PC-3 (cell line): ENCODE measurements around the gene SF3B1. TPM values are rescaled to one million over a fixed set of nuclear protein-coding genes. Genes with fewer than 3 reads are reported as not detected.

ENCODE experiments used
- ATAC-seq: fragments of 200-7000 bp; cut with Tn5 transposase; 2 replicates; pipeline ENCODE4 v1.9.1; 2020; ENCODE audit warnings: mild to moderate bottlenecking, moderate library complexity
- BruUV-seq: library from RNA; stranded (reverse); fragments of 400-500 nt; replicated peaks from 2 replicates; lab custom pipeline; 2021; lab: Mats Ljungman, UMichigan
- CTCF ChIA-PET: fragments of 300-600 bp; sonication (Branson Sonifier 250); formaldehyde crosslinking; loops from one replicate; lab custom pipeline; 2022; ENCODE audit warnings: antibody characterized with exemption; lab: Charles Lee
- POLR2A ChIA-PET: fragments of 300-600 bp; sonication (Branson Sonifier 250); formaldehyde crosslinking; loops from one replicate; lab custom pipeline; 2022; ENCODE audit warnings: antibody characterized with exemption; ENCODE audit not compliant: unreplicated experiment; lab: Charles Lee
- DNase-seq: peaks from one replicate; pipeline ENCODE4 v3.0.0-alpha.2; 2015
- H2AFZ ChIP-seq: fragments of 300-600 bp; sonication (generic); 2 replicates; pipeline ENCODE4 v1.6.0; 2016; ENCODE audit warnings: antibody characterized with exemption, low read length
- H3F3A ChIP-seq: fragments of 300-600 bp; sonication (generic); one replicate; pipeline ENCODE4 v1.6.0; 2017; ENCODE audit warnings: antibody characterized with exemption, low read length, control low read depth, mild to moderate bottlenecking; ENCODE audit not compliant: unreplicated experiment
- H3K27ac ChIP-seq: fragments of 300-600 bp; sonication (generic); 2 replicates; pipeline ENCODE4 v1.5.1; 2016; ENCODE audit warnings: mild to moderate bottlenecking, low read length
- H3K27me3 ChIP-seq: fragments of 300-600 bp; sonication (generic); 2 replicates; pipeline ENCODE4 v1.6.1; 2016; ENCODE audit warnings: low read length, mixed read lengths
- H3K36me3 ChIP-seq: fragments of 300-600 bp; sonication (generic); 2 replicates; pipeline ENCODE4 v1.6.1; 2016; ENCODE audit warnings: low read depth, mixed run types, low read length, mixed read lengths
- H3K4me1 ChIP-seq: fragments of 300-600 bp; sonication (generic); 2 replicates; pipeline ENCODE4 v1.5.1; 2016; ENCODE audit warnings: low read length; ENCODE audit not compliant: insufficient read depth
- H3K4me2 ChIP-seq: fragments of 300-600 bp; sonication (generic); 2 replicates; pipeline ENCODE4 v1.6.0; 2016; ENCODE audit warnings: low read length
- H3K4me3 ChIP-seq: fragments of 300-600 bp; sonication (generic); 2 replicates; pipeline ENCODE4 v1.5.1; 2016; ENCODE audit warnings: mild to moderate bottlenecking, low read length, mixed read lengths
- H3K79me2 ChIP-seq: fragments of 300-600 bp; sonication (generic); 2 replicates; pipeline ENCODE4 v1.6.1; 2017; ENCODE audit warnings: low read length, mixed read lengths
- H3K9ac ChIP-seq: fragments of 300-600 bp; sonication (generic); 2 replicates; pipeline ENCODE4 v1.6.0; 2016; ENCODE audit warnings: mild to moderate bottlenecking, low read length
- H3K9me2 ChIP-seq: fragments of 300-600 bp; sonication (generic); replicated peaks from 2 replicates; pipeline ENCODE4 v1.6.1; 2016; ENCODE audit warnings: mixed run types, low read length, mixed read lengths
- H3K9me3 ChIP-seq: fragments of 300-600 bp; sonication (generic); 2 replicates; pipeline ENCODE4 v1.6.1; 2016; ENCODE audit warnings: low read length, mixed read lengths
- H4K20me1 ChIP-seq: fragments of 300-600 bp; sonication (generic); 2 replicates; pipeline ENCODE4 v1.6.1; 2016; ENCODE audit warnings: low read length, mixed read lengths
- EZH2 ChIP-seq: fragments of 300-600 bp; sonication (generic); IDR thresholded peaks from one replicate; pipeline ENCODE4 v1.6.1; 2017; ENCODE audit warnings: antibody characterized with exemption, mild to moderate bottlenecking, low read length; ENCODE audit not compliant: unreplicated experiment
- EZH2phosphoT487 ChIP-seq: fragments of 300-600 bp; sonication (generic); IDR thresholded peaks from 2 replicates; pipeline ENCODE4 v1.6.1; 2018; ENCODE audit warnings: mild to moderate bottlenecking, antibody characterized with exemption, low read length, borderline replicate concordance
- intact Hi-C: fragments of 100-400 bp; cut with micrococcal nuclease; formaldehyde crosslinking; loops from 2 replicates; pipeline ENCODE4 v1.9.0; 2023
- total RNA-seq: library from RNA; depleted of rRNA; stranded (reverse); fragments of >200 nt; gene quantifications from 2 replicates; pipeline ENCODE4 v1.2.3, GENCODE V29; 2014
- TF ChIP-seq, protein P1 (sequence below): fragments of 300-600 bp; sonication (generic); conservative IDR thresholded peaks from 2 replicates; pipeline ENCODE4 v1.5.1; 2017; ENCODE audit warnings: antibody characterized with exemption, low read depth, mild to moderate bottlenecking, low read length

The SF3B1 gene
- total RNA-seq, 1 experiment from 2014 or later: 143 TPM

- BruUV-seq: no TSS peak
- H3K4me1 ChIP-seq: peaks cover 12% of the 10 kb centered on the region
- H3K4me3 ChIP-seq: peak overlapping the region; percentile 84; the same call in 1 of the 2 replicates
- peaks cover 5% of the 10 kb centered on the region; the same call in 1 of the 2 replicates for H3K36me3 ChIP-seq
- H3K4me2 ChIP-seq: peak overlapping the region; percentile 98
- no peak for DNase-seq
- no peaks in the 10 kb centered on the region for H3F3A ChIP-seq
- peaks cover 68% of the 10 kb centered on the region for H3K79me2 ChIP-seq
- H3K27ac ChIP-seq: no peak overlapping the region
- no peaks in the 10 kb centered on the region for H3K27me3 ChIP-seq
- peaks cover 30% of the 10 kb centered on the region for H4K20me1 ChIP-seq
- no peak overlapping the region for H2AFZ ChIP-seq
- TF ChIP-seq, protein P1, sequence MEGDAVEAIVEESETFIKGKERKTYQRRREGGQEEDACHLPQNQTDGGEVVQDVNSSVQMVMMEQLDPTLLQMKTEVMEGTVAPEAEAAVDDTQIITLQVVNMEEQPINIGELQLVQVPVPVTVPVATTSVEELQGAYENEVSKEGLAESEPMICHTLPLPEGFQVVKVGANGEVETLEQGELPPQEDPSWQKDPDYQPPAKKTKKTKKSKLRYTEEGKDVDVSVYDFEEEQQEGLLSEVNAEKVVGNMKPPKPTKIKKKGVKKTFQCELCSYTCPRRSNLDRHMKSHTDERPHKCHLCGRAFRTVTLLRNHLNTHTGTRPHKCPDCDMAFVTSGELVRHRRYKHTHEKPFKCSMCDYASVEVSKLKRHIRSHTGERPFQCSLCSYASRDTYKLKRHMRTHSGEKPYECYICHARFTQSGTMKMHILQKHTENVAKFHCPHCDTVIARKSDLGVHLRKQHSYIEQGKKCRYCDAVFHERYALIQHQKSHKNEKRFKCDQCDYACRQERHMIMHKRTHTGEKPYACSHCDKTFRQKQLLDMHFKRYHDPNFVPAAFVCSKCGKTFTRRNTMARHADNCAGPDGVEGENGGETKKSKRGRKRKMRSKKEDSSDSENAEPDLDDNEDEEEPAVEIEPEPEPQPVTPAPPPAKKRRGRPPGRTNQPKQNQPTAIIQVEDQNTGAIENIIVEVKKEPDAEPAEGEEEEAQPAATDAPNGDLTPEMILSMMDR: no peak
- TF ChIP-seq EZH2 (no peak), EZH2phosphoT487 (no peak)
- ATAC-seq: no peak
- H3K9me2 ChIP-seq: no peaks in the 10 kb centered on the region
- intact Hi-C loops: no loop called here
- ChIA-PET CTCF (no interaction called here), POLR2A (interaction anchor here (0.6 kb wide), 1 partner anchor 48 kb away, joined by 29 read pairs; no protein-coding TSS in a partner anchor)
- no peak overlapping the region for H3K9ac ChIP-seq
- no peaks in the 10 kb centered on the region for H3K9me3 ChIP-seq
Measured at GRCh38 chr2:197455428-197455827, 20.6 kb upstream of the SF3B1 start.

DNA sequence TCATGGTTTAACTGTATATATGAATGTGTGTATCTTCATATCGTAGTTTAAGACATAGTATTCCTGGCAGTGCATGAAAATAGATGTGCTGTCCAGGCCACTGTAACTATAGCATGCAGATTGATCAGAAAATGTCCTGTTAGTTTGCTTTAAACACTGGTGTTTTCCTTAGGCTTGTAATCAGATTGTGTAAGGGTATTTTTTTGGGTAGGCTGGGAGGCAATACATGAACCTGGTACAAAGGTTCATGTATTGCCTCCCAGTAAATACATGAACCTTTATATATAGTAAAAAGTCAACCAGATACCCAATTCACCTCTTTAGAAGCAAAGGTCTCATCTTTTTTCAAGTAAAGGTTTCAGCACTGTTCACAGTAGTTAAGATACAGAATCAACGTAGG, 20.1 kb upstream of the SF3B1 start:
- Histone ChIP-seq H3K4me3 (peak overlapping the region; percentile 84), H4K20me1 (peaks cover 30% of the 10 kb centered on the region), H3K36me3 (peaks cover 5% of the 10 kb centered on the region; the same call in 1 of the 2 replicates), H3K4me2 (peak overlapping the region; percentile 98), H3K9ac (peak overlapping the region; percentile 93), H3K9me3 (no peaks in the 10 kb centered on the region), H2AFZ (no peak overlapping the region), H3K9me2 (no peaks in the 10 kb centered on the region), H3K27me3 (no peaks in the 10 kb centered on the region), H3K79me2 (peaks cover 65% of the 10 kb centered on the region), H3K4me1 (peaks cover 11% of the 10 kb centered on the region), H3K27ac (no peak overlapping the region), H3F3A (no peaks in the 10 kb centered on the region)
- ChIA-PET POLR2A (interaction anchor here (0.6 kb wide), 1 partner anchor 47 kb away, joined by 29 read pairs; no protein-coding TSS in a partner anchor), CTCF (no interaction called here)
- TF ChIP-seq EZH2 (no peak), EZH2phosphoT487 (no peak)
- TF ChIP-seq, protein P1: no peak
- DNase-seq: no peak
- ATAC-seq: no peak
- no TSS peak for BruUV-seq
- intact Hi-C loops: no loop called here

- Histone ChIP-seq H3K9me2 (no peaks in the 10 kb centered on the region), H3K36me3 (no peaks in the 10 kb centered on the region), H3K79me2 (peaks cover 56% of the 10 kb centered on the region), H3K9me3 (no peaks in the 10 kb centered on the region), H3F3A (no peaks in the 10 kb centered on the region), H3K27me3 (no peaks in the 10 kb centered on the region), H3K9ac (peak overlapping the region; percentile 93), H3K4me1 (peaks cover 11% of the 10 kb centered on the region), H4K20me1 (peaks cover 26% of the 10 kb centered on the region), H3K4me2 (peak overlapping the region; percentile 98), H3K27ac (peak overlapping the region; percentile 92), H2AFZ (peak overlapping the region; percentile 79), H3K4me3 (peak overlapping the region; percentile 84)
- ChIA-PET CTCF (no interaction called here), POLR2A (no interaction called here)
- peak; percentile 56 for ATAC-seq
- TF ChIP-seq, protein P1: no peak
- TF ChIP-seq EZH2phosphoT487 (no peak), EZH2 (no peak)
- no TSS peak for BruUV-seq
- intact Hi-C loops: loop anchor here (1.0 kb wide), 3 partner anchors 19 to 159 kb away; partner anchors contain the start of genes HSPE1 and SF3B1
- DNase-seq: no peak
Measured at GRCh38 chr2:197453914-197454398, 19.1 kb upstream of the SF3B1 start.
